HepG2 (cell line): ENCODE data around the gene PPIC. TPM values are rescaled to one million over a fixed set of nuclear protein-coding genes. Genes with fewer than 3 reads are reported as not detected.

ENCODE experiments used
- ATAC-seq: fragments of 200-7000 bp; cut with Tn5 transposase; 3 replicates; pipeline ENCODE4 v1.9.1; 2020; ENCODE audit warnings: mild to moderate bottlenecking, moderate library complexity
- BruUV-seq: library from RNA; stranded (reverse); fragments of 400-500 nt; replicated peaks from 2 replicates; lab custom pipeline; 2021; lab: Mats Ljungman, UMichigan
- CTCF ChIA-PET: fragments of 300-600 bp; formaldehyde crosslinking; extraction: SDS; loops from one replicate; lab custom pipeline; 2021; ENCODE audit warnings: low total read pairs, inconsistent platforms, low intra/inter-chr PET ratio; lab: Yijun Ruan, JAX
- POLR2A ChIA-PET: fragments of 350-600 bp; sonication (Branson Sonifier 250); formaldehyde crosslinking; loops from one replicate; lab custom pipeline; 2020; ENCODE audit warnings: antibody characterized with exemption, inconsistent platforms; lab: Yijun Ruan, JAX
- DNase-seq: peaks from one replicate; pipeline ENCODE4 v3.0.0-alpha.2; 2015; ENCODE audit warnings: low spot score
- FAIRE-seq: peaks from 3 replicates; lab custom pipeline; 2011; peaks lifted over from hg19 to GRCh38; lab: Jason Lieb, UNC
- H2AFZ ChIP-seq: one replicate; pipeline ENCODE4 v1.6.1; 2011; ENCODE audit warnings: low read length, inconsistent platforms
- H3K27ac ChIP-seq: fragments of 300-600 bp; 3 replicates; pipeline ENCODE4 v1.8.0; 2011; ENCODE audit warnings: mixed run types, mild to moderate bottlenecking, mixed read lengths, low read length, inconsistent platforms; ENCODE audit not compliant: insufficient read depth; ENCODE audit errors: extremely low read length
- H3K27me3 ChIP-seq, 2 experiments: fragments of 200-600 bp in 1 of 2; 2 replicates in 1 of 2; 3 replicates in 1 of 2; pipeline versions ENCODE4 v1.6.0 to v1.8.0; 2011; ENCODE audit warnings: low read length in 2 of 2, mild to moderate bottlenecking in 2 of 2, moderate library complexity in 2 of 2, inconsistent platforms in 1 of 2; ENCODE audit not compliant: insufficient read depth in 2 of 2, control insufficient read depth in 1 of 2
- H3K36me3 ChIP-seq, 2 experiments: fragments of 200-600 bp in 1 of 2; replicated peaks in 1 of 2; 2 replicates in 1 of 2; 3 replicates in 1 of 2; pipeline versions ENCODE4 v1.5.1 to v1.8.0; 2011; ENCODE audit warnings: low read length in 2 of 2, inconsistent platforms in 1 of 2; ENCODE audit not compliant: insufficient read depth in 2 of 2, control insufficient read depth in 1 of 2
- H3K4me1 ChIP-seq: 2 replicates; pipeline ENCODE4 v1.5.1; 2012; ENCODE audit warnings: low read length, inconsistent platforms; ENCODE audit not compliant: insufficient read depth
- H3K4me2 ChIP-seq: 2 replicates; pipeline ENCODE4 v1.6.0; 2011; ENCODE audit warnings: low read depth, low read length, inconsistent platforms
- H3K4me3 ChIP-seq, 3 experiments: fragments of 200-600 bp in 1 of 3; sonication (generic), shearing (Covaris generic) in 1 of 3; replicated peaks in 1 of 3; 2 replicates each; pipeline ENCODE4 v1.5.1; 2011 to 2016; ENCODE audit warnings: low read length in 3 of 3, inconsistent platforms in 2 of 3, low read depth in 2 of 3, mild to moderate bottlenecking in 2 of 3, control low read depth in 1 of 3, mixed read lengths in 1 of 3; ENCODE audit not compliant: insufficient read depth in 1 of 3
- H3K79me2 ChIP-seq: one replicate; pipeline ENCODE4 v1.6.1; 2011; ENCODE audit warnings: low read length, inconsistent platforms; ENCODE audit not compliant: insufficient read depth
- H3K9ac ChIP-seq: 2 replicates; pipeline ENCODE4 v1.6.0; 2011; ENCODE audit warnings: mild to moderate bottlenecking, low read depth, low read length, inconsistent platforms; ENCODE audit not compliant: insufficient read depth
- H3K9me3 ChIP-seq: 2 replicates; pipeline ENCODE4 v1.5.1; 2012; ENCODE audit warnings: mild to moderate bottlenecking, low read length
- H4K20me1 ChIP-seq: 2 replicates; pipeline ENCODE4 v1.6.0; 2011; ENCODE audit warnings: inconsistent platforms, mild to moderate bottlenecking, low read length, moderate library complexity; ENCODE audit not compliant: insufficient read depth
- CENPT ChIP-seq: sonication (generic); formaldehyde crosslinking; IDR thresholded peaks from 2 replicates; pipeline ENCODE4 v1.8.0; 2022; ENCODE audit warnings: low read depth, mild to moderate bottlenecking, moderate library complexity, missing genetic modification reagents
- MZF1 ChIP-seq: sonication (generic); formaldehyde crosslinking; IDR thresholded peaks from 2 replicates; pipeline ENCODE4 v1.8.1; 2023; ENCODE audit warnings: mild to moderate bottlenecking, missing genetic modification reagents, borderline replicate concordance
- NR3C1 ChIP-seq: sonication (generic); formaldehyde crosslinking; IDR thresholded peaks from 2 replicates; pipeline ENCODE4 v1.4.0; 2020; ENCODE audit warnings: missing genetic modification reagents
- SPEN ChIP-seq: sonication (generic); formaldehyde crosslinking; IDR thresholded peaks from 2 replicates; pipeline ENCODE4 v1.5.1; 2020; ENCODE audit warnings: low read depth, mild to moderate bottlenecking, missing genetic modification reagents
- SUZ12 ChIP-seq: fragments of 150-350 bp; IDR thresholded peaks from 2 replicates; pipeline ENCODE4 v1.6.1; 2014; ENCODE audit warnings: low read depth, low read length
- TARDBP ChIP-seq: sonication (generic); formaldehyde crosslinking; IDR thresholded peaks from 2 replicates; pipeline ENCODE4 v1.8.0; 2022; ENCODE audit warnings: mild to moderate bottlenecking, missing genetic modification reagents
- ZC3H4 ChIP-seq: sonication (generic); formaldehyde crosslinking; IDR thresholded peaks from 2 replicates; pipeline ENCODE4 v1.4.0; 2020; ENCODE audit warnings: missing genetic modification reagents, borderline replicate concordance
- ZNF253 ChIP-seq: sonication (generic); formaldehyde crosslinking; IDR thresholded peaks from 2 replicates; pipeline ENCODE4 v1.8.0; 2022; ENCODE audit warnings: mild to moderate bottlenecking, missing genetic modification reagents, borderline replicate concordance
- ZNF292 ChIP-seq: sonication (generic); formaldehyde crosslinking; IDR thresholded peaks from 2 replicates; pipeline ENCODE4 v1.8.1; 2022; ENCODE audit warnings: mild to moderate bottlenecking, low read depth, missing genetic modification reagents, borderline replicate concordance
- ZNF564 ChIP-seq: sonication (generic); formaldehyde crosslinking; IDR thresholded peaks from 2 replicates; pipeline ENCODE4 v1.8.1; 2023; ENCODE audit warnings: mild to moderate bottlenecking, missing genetic modification reagents
- ZNF607 ChIP-seq: sonication (generic); formaldehyde crosslinking; IDR thresholded peaks from 2 replicates; pipeline ENCODE4 v1.5.1; 2020; ENCODE audit warnings: missing genetic modification reagents, mild to moderate bottlenecking, borderline replicate concordance
- ZNF709 ChIP-seq: sonication (generic); formaldehyde crosslinking; IDR thresholded peaks from 2 replicates; pipeline ENCODE4 v1.5.0; 2020; ENCODE audit warnings: mild to moderate bottlenecking, missing genetic modification reagents
- ZNF816 ChIP-seq: sonication (generic); formaldehyde crosslinking; IDR thresholded peaks from 2 replicates; pipeline ENCODE4 v1.8.0; 2022; ENCODE audit warnings: missing genetic modification reagents, mild to moderate bottlenecking, borderline replicate concordance
- whole genome bisulfite sequencing: methylation state at CpG from one replicate; pipeline ENCODE4 v1.1.6; 2017; ENCODE audit warnings: low lambda C conversion rate; 5-methylcytosine and 5-hydroxymethylcytosine counted together
- in situ Hi-C: cut with HindIII; loops from 2 replicates; pipeline ENCODE4 v1.10.0; 2017; ENCODE audit warnings: low pct_unique_long_range_greater_than_20kb; ENCODE audit not compliant: extremely low pct_ligation_motif_present
- intact Hi-C: fragments of 100-400 bp; cut with micrococcal nuclease; formaldehyde crosslinking; loops from one replicate; pipeline ENCODE4 v1.10.0; 2022; ENCODE audit not compliant: unreplicated experiment
- polyA plus RNA-seq, 8 experiments: library from polyadenylated mRNA; depleted of rRNA in 3 of 8; stranded (reverse) in 7 of 8; unstranded in 1 of 8; fragments of >200 nt; fragmentation: Illumina TruSeq in 4 of 8; extraction: Trizol in 4 of 8; gene quantifications; 2 replicates each; pipeline versions ENCODE4 v1.2.1 to v1.2.3, GENCODE V29; 2011 to 2016; ENCODE audit warnings: low read depth in 4 of 8, missing spikeins in 1 of 8, mixed read lengths in 1 of 8; ENCODE audit not compliant: insufficient read depth in 1 of 8
- total RNA-seq, 5 experiments: library from RNA; depleted of rRNA; stranded (reverse); fragments of >200 nt; fragmentation: Illumina TruSeq; extraction: Trizol; gene quantifications; 2 replicates each; pipeline ENCODE4 v1.2.3, GENCODE V29; 2016; ENCODE audit warnings: low read depth in 1 of 5

Gene PPIC
- total and polyA plus RNA-seq, 2 of the 13 experiments (the other 11 are each of a cell fraction or from before 2014, with no cell fraction given) = 6.2 to 17.2 TPM

DNA sequence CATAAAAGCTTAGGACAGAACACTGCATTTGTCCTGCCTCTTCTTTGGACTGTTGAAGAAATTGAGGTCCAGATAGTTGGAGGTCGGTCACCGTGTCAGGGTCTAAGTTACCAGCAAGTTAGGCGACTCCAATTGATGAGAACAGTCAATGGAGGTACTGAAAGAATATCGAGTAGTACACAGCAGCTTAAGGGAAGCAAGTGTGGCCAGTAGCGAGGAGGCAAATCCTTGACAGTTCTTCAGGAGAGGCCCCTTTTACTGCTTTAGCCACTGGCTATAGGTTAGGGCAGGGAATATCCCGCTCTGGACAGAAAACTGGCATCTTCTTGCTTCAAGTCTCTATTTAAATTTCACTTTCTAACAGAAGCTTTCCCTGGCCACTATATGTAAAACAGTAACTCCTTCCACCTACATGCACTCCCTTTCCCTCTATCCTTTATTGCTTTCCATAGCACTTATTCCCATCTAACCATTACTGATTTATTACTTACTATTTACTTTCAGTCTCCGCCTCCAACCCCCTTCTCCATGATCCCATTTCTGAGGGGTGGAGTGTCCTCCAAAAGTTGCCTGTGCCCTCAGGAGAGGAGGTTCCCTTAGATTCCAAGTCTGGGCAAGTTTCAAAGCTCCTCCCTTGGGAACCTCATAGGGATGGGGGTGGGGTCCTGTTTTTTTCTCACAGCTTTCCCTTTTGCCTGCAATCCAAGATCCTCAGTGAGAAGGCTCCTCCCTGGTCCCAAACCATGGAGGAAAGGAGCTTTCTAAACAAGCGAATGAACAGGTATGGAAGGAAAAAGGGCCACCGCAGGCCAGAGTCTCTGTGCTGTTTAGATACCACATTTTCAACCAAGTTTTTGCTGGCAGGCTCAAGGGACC is 48.4 kb upstream of the PPIC start (continued):
- no peak for TF ChIP-seq SUZ12

- WGBS = 10% methylated on average over 2 of the region's 3 CpGs
- ATAC-seq = no peak
- Histone ChIP-seq H3K9me3 (no peaks in the 10 kb centered on the region), H3K4me2 (no peak overlapping the region), H3K27ac (no peak overlapping the region), H3K36me3 (no peaks in the 10 kb centered on the region), H4K20me1 (peaks cover under 1% of the 10 kb centered on the region; the same call in 1 of the 2 replicates), H3K4me1 (peaks cover 5% of the 10 kb centered on the region), H3K79me2 (no peaks in the 10 kb centered on the region), H3K9ac (no peak overlapping the region), H3K4me3 (no peak overlapping the region), H2AFZ (no peak overlapping the region), H3K27me3 (peaks cover 5 to 55% of the 10 kb centered on the region in 2 experiments)
- in situ Hi-C loops = no loop called here
- intact Hi-C loops = no loop called here
- no TSS peak for BruUV-seq
- FAIRE-seq = no peak
- no peak for DNase-seq
- ChIA-PET POLR2A (no interaction called here), CTCF (no interaction called here)
- TF ChIP-seq CENPT (CRISPR knock-in tag) (no peak), ZNF607 (CRISPR knock-in tag) (no peak)
These were observed 46.8 kb upstream of the PPIC start for GRCh38 chr5:123083298-123083697.

- no peaks in the 10 kb centered on the region for H3K9me3 ChIP-seq
- H4K20me1 ChIP-seq = no peaks in the 10 kb centered on the region
- no peak overlapping the region for H3K4me3 ChIP-seq
- no peaks in the 10 kb centered on the region for H3K36me3 ChIP-seq
- no peak overlapping the region for H3K9ac ChIP-seq
- H2AFZ ChIP-seq = no peak overlapping the region
- intact Hi-C loops (no loop called here), in situ Hi-C loops (no loop called here)
- no peaks in the 10 kb centered on the region for H3K4me1 ChIP-seq
- ChIA-PET CTCF (no interaction called here), POLR2A (no interaction called here)
- WGBS = 0% methylated on average over 1 of the region's 1 CpG
- DNase-seq = no peak
- TF ChIP-seq TARDBP (no peak), NR3C1 (CRISPR knock-in tag) (no peak), ZNF292 (no peak), ZNF253 (CRISPR knock-in tag) (no peak), ZNF564 (CRISPR knock-in tag) (no peak), MZF1 (CRISPR knock-in tag) (no peak), ZC3H4 (CRISPR knock-in tag) (no peak), ZNF816 (CRISPR knock-in tag) (no peak), ZNF709 (no peak), SPEN (no peak)
- no peaks in the 10 kb centered on the region for H3K79me2 ChIP-seq
- H3K27ac ChIP-seq = no peak overlapping the region
- H3K4me2 ChIP-seq = no peak overlapping the region
- no peak for FAIRE-seq
- no peak for ATAC-seq
- BruUV-seq = no TSS peak
- peaks cover 2 to 26% of the 10 kb centered on the region in 2 experiments; a peak in 4 of 5 replicates for H3K27me3 ChIP-seq
These were observed 43.7 kb upstream of the PPIC start for GRCh38 chr5:123080215-123080614.
